Osteocyte (in vitro differentiated cells): ENCODE data around the gene NRROS. TPM values are rescaled to one million over a fixed set of nuclear protein-coding genes. Genes with fewer than 3 reads are reported as not detected.
"Not testable (repeated sequence)": the region's sequence is repeated elsewhere in the genome, so short reads cannot be mapped to it uniquely, and the experiment has no call there.

Source experiments
- DNase-seq: peaks from one replicate; pipeline ENCODE4 v3.0.0; 2021; ENCODE audit warnings: mixed read lengths; ENCODE audit not compliant: unreplicated experiment; ENCODE audit errors: extremely low spot score
- H3K27ac Mint-ChIP-seq: one replicate; pipeline ENCODE4 v1.8.0; 2021; ENCODE audit warnings: mild to moderate bottlenecking, mixed read lengths; ENCODE audit not compliant: unreplicated experiment
- H3K27me3 Mint-ChIP-seq: one replicate; pipeline ENCODE4 v1.8.0; 2021; ENCODE audit warnings: mixed read lengths; ENCODE audit not compliant: unreplicated experiment
- H3K36me3 Mint-ChIP-seq: one replicate; pipeline ENCODE4 v1.8.0; 2021; ENCODE audit warnings: mixed read lengths; ENCODE audit not compliant: unreplicated experiment
- H3K4me1 Mint-ChIP-seq: one replicate; pipeline ENCODE4 v1.8.0; 2021; ENCODE audit warnings: mixed read lengths; ENCODE audit not compliant: unreplicated experiment
- H3K4me3 Mint-ChIP-seq: one replicate; pipeline ENCODE4 v1.8.0; 2021; ENCODE audit warnings: mild to moderate bottlenecking, moderate library complexity, mixed read lengths; ENCODE audit not compliant: unreplicated experiment
- H3K9me3 Mint-ChIP-seq: one replicate; pipeline ENCODE4 v1.8.0; 2021; ENCODE audit warnings: mixed read lengths; ENCODE audit not compliant: unreplicated experiment
- long read RNA-seq: library from polyadenylated mRNA; unstranded; transcript quantifications from one replicate; pipeline ENCODE4 v2.0.0, GENCODE V29; 2021
- total RNA-seq: library from RNA; stranded (reverse); gene quantifications from 2 replicates; pipeline ENCODE4 v1.2.1, GENCODE V29; 2021
- TF ChIP-seq, protein P1 (sequence below): fragments of 200-600 bp; sonication (generic); IDR thresholded peaks from 2 replicates; pipeline ENCODE4 v1.5.0; 2021; ENCODE audit warnings: antibody characterized with exemption, mild to moderate bottlenecking, moderate library complexity

Gene NRROS
- 0.13 and 0.24 TPM in 2 replicates for total RNA-seq
- long read RNA-seq, result 0 reads

DNA sequence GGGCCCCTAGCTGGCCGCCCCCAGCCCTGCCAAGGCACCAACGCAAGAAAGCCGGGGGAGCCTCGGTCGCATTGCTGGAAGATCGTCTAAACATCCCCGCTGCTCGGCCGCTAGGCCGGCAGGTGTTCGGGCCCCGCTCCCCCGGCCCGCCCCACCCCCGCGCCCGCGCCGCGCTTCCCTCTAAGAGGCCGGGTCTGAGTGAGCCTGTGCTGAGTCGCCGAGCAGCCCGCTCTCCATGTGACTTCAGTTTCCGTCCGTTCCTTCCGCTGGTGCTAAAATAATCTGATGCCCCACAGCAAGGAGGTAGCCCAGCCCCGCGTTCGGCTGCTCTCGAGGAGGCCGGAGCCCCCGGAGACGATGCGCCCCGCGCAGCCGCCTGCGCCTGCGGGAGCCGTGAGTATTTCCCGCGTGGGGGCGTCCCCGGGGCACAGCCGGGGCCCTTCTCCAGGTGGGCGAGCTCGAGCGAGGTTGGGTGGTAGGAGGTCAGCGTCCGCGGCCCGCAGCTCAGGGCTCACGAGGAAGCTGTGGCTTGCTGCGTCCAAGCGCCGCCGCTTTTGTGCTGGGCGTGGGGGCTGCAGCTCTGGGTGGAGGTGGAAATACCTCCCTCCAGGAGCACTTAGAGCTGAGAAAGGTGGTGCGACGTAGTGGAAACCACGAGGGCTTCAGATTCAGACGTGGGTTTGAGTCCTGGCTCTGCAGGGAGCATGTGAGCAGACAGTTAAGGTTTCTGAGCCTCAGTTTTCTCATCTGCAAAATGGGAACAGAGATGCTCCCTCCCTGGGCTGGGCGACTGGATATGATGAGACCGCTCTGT, at the start of gene NRROS:
TSS of gene NRROS (plus strand) at position 212 of the 814 bp plus-strand sequence. CDS start 14,846 bp downstream, outside the sequence.
- peaks cover 3% of the 10 kb centered on the region for H3K4me1 Mint-ChIP-seq
- peaks cover 26% of the 10 kb centered on the region for H3K27me3 Mint-ChIP-seq
- H3K4me3 Mint-ChIP-seq, result peak within 1 kb of the TSS; percentile 27
- H3K27ac Mint-ChIP-seq, result no peak within 1 kb of the TSS
- H3K9me3 Mint-ChIP-seq, result no peaks in the 10 kb centered on the region
- TF ChIP-seq, protein P1, sequence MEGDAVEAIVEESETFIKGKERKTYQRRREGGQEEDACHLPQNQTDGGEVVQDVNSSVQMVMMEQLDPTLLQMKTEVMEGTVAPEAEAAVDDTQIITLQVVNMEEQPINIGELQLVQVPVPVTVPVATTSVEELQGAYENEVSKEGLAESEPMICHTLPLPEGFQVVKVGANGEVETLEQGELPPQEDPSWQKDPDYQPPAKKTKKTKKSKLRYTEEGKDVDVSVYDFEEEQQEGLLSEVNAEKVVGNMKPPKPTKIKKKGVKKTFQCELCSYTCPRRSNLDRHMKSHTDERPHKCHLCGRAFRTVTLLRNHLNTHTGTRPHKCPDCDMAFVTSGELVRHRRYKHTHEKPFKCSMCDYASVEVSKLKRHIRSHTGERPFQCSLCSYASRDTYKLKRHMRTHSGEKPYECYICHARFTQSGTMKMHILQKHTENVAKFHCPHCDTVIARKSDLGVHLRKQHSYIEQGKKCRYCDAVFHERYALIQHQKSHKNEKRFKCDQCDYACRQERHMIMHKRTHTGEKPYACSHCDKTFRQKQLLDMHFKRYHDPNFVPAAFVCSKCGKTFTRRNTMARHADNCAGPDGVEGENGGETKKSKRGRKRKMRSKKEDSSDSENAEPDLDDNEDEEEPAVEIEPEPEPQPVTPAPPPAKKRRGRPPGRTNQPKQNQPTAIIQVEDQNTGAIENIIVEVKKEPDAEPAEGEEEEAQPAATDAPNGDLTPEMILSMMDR, result no peak
- DNase-seq, result no peak
- peaks cover 3% of the 10 kb centered on the region for H3K36me3 Mint-ChIP-seq

GRCh38 chr3:196590279-196590678, 49.2 kb upstream of the NRROS start:
- TF ChIP-seq, protein P1, result no peak
- no peak for DNase-seq
- Mint-ChIP-seq H3K4me1 (no peaks in the 10 kb centered on the region), H3K9me3 (no peaks in the 10 kb centered on the region), H3K36me3 (peaks cover 4% of the 10 kb centered on the region), H3K27ac (no peak overlapping the region), H3K27me3 (peaks cover 7% of the 10 kb centered on the region), H3K4me3 (no peak overlapping the region)

DNA sequence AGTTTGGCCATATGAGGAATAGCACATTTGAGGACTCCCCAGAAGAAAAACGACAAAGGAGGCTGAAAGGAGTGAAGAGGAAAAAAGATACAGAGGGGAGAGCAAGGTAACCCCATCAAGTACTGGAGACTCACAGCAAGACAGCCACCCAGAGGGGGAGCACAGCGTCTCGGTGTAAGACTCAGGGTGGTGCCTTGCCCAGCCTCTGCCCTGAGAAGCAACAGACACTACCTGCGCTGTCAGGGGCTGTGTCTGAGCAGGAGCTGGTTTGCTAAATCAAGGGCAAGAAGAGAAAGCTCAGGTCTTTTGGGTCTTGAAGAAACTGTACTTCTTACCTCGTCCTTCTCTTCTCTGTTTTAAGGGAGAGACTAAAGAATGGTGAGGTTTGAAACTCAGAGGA, 43.1 kb upstream of the NRROS start:
- Mint-ChIP-seq H3K36me3 (no peaks in the 10 kb centered on the region), H3K27ac (no peak overlapping the region), H3K4me3 (no peak overlapping the region), H3K4me1 (no peaks in the 10 kb centered on the region), H3K9me3 (no peaks in the 10 kb centered on the region), H3K27me3 (peaks cover 40% of the 10 kb centered on the region)
- DNase-seq, result peak; percentile 42
- TF ChIP-seq, protein P1, result no peak

DNA sequence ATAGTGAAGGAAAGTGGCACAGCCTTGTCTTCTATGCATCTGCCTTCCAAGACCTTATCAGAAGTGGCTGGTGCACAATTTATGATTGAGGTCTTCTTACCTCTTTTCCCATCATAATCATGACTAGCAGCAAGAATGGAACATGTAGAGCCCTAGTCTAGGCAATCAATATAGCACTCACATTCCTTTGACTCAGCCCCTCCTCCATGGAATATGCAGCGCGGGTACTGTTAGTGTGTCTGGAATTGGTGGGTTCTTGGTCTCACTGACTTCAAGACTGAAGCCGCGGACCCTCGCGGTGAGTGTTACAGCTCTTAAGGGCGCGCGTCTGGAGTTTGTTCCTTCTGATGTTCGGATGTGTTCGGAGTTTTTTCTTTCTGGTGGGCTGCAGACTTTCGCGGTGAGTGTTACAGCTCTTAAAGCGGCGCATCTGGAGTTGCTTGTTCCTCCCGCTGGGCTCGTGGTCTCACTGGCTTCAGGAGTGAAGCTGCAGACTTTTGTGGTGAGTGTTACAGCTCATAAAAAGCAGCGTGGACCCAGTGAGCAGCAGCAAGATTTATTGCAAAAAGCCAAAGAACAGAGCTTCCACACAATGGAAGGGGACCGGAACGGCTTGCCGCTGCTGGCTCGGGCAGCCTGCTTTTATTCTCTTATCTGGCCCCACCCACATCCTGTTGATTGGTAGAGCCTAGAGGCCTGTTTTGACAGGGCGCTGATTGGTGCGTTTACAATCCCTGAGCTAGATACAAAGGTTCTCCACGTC, 41.3 kb upstream of the NRROS start:
- not testable (repeated sequence) for H3K4me1 Mint-ChIP-seq, H3K36me3 Mint-ChIP-seq
- DNase-seq, result peak; percentile 49

DNA sequence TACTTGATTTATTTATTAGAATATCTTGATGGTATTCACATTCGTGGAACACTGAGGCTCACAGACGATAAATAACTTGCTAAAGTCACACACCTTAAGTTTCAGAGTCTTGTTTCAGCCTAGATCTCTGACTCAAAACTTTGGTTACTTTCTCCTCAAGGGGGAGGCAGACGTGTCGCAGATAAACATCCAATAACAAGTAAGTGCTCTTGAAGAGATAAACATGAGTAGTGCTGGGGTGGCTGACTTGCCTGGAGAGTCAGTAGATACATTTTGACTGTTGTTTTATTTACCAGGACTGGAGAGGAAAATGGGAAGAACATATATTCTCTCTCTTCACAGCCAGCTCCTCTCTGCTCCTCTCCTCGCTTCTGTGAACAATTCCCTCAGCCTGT, 39.8 kb upstream of the NRROS start:
- no peak for DNase-seq
- no peaks in the 10 kb centered on the region for H3K9me3 Mint-ChIP-seq
- TF ChIP-seq, protein P1, result no peak
- peaks cover 43% of the 10 kb centered on the region for H3K27me3 Mint-ChIP-seq
- no peaks in the 10 kb centered on the region for H3K36me3 Mint-ChIP-seq
- H3K27ac Mint-ChIP-seq, result no peak overlapping the region
- no peak overlapping the region for H3K4me3 Mint-ChIP-seq
- peaks cover 3% of the 10 kb centered on the region for H3K4me1 Mint-ChIP-seq

More for the DNA sequence above, 41.3 kb upstream of the NRROS start:
- H3K4me3 Mint-ChIP-seq, H3K9me3 Mint-ChIP-seq, H3K27ac Mint-ChIP-seq: not testable (repeated sequence)
- H3K27me3 Mint-ChIP-seq, result peaks cover 40% of the 10 kb centered on the region
